HG03565 (cell line): Measurements from ENCODE around the gene UBXN11.

Experiments used
- ATAC-seq: cut with Tn5 transposase; IDR thresholded peaks from one replicate; pipeline ENCODE4 v1.9.1; 2021; ENCODE audit warnings: mild to moderate bottlenecking, moderate library complexity; ENCODE audit not compliant: unreplicated experiment

UBXN11 gene

DNA sequence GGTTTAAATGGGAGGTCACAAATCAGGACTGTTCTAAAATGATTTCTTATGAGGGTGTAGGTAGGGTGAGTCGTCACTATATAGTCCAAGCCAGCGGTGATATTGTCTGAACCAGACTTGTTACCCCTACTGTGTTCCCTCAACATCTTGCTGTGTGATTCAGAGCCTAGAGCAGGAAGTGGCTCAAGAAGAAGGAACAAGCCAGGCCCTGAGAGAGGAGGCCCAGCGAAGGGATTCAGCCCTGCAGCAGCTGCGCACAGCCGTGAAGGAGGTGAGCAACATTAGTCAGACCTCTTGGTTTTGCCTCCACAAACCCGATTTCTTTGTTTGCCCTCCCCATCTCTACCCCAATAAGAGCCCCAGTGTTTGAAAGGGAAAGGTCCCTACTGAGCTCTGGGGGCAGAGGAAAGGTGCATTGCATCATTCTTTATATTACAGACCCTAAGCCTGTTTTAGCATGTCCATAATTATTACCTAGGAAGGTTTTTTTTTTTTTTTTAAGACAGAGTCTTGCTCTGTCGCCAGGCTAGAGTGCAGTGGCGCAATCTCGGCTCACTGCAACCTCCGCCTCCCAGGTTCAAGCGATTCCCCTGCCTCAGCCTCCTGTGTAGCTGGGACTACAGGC is 31.5 kb downstream of the UBXN11 start:
- no peak for ATAC-seq

DNA sequence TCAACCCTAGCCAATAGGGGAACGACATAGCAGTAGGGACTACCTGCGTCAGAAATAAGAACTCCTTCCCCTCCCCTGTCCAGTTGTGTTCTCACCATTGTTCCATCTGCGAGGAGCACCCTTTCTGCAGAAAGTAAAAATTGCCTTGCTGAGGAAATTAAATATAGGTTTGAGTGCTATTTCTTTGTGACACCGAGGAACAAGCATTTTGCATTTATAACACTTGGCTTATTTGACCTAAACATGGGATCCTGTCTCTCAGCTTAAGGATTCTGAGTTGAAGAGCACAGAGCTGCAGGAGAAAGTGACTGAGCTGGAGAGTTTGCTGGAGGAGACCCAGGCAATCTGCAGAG is 37.3 kb downstream of the UBXN11 start:
- ATAC-seq, result no peak

DNA sequence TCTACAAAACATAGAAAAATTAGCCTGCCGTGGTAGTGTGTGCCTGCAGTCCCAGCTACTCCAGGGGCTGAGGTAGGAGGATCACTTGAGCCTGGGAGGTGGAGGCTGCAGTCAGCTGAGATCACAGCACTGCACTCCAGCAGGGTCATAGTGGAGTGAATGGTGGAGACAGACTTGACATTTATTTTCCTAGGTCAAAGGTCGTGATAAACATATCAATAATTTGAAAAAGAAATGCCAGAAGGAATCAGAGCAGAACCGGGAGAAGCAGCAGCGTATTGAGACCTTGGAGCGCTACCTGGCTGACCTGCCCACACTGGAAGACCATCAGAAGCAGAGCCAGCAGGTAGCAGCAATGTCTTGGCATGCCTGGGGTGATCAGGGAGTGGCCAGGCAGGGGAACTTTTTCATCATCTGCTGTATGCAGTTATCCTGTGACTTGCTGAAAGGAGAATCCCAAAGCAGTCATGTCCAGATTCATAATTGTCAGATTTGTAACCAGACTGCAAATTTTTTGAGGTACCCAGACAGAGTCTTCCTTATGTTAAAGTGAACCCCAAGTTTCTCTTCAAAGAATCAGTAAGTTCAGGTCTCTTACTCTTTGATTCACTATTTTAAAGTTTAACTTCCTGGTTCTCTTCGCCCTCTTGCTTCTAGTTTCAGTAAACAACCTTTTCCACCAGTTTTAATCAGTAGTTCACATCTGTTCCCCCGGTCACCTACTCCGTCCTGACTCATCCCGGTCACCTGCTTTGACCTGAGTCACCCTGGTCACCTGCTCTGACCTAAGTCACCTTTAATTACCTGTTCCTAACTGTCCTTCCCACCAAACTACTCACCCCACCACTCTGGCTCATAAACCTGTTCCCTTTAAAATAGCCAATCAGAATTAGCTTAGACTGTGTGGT is 37.9 kb downstream of the UBXN11 start:
- no peak for ATAC-seq

DNA sequence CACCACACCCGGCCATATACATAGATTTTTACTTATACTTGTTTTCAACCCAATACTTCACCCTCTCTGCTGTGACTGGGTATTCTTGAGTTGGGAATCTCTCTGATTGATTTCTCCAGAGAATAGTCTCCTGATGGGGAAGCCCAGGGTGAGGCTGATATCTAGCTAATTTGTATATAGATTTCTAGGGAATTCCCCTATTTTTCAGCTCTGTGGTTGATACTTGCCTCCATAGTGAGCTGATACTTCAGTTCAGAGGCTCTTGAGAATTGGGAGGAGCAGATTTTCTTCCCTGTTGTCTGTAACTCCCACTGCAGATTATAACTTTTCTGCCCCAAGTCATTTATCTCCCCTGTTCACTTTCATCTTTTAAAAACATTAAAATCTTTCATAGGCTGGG is 41.0 kb downstream of the UBXN11 start:
- no peak for ATAC-seq

DNA sequence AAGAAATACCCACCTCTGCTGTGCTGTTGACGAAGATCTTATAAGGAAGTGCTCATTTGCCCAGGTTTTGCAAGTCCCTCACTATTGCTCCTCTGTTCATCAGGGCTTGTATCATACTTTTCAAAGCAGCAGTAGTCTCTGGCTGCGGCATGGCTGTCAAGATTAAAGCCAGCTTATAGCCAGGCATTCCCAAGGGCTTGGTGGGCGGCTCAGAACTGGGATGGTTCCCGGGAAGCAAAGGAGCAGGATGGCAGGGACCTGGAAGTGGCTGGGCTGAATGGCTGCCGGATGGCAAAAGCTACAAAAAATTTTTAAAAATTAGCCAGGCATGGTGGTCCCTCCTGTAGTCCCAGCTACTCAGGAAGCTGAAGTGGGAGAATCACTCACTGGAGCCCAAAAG is 43.2 kb downstream of the UBXN11 start:
- no peak for ATAC-seq

DNA sequence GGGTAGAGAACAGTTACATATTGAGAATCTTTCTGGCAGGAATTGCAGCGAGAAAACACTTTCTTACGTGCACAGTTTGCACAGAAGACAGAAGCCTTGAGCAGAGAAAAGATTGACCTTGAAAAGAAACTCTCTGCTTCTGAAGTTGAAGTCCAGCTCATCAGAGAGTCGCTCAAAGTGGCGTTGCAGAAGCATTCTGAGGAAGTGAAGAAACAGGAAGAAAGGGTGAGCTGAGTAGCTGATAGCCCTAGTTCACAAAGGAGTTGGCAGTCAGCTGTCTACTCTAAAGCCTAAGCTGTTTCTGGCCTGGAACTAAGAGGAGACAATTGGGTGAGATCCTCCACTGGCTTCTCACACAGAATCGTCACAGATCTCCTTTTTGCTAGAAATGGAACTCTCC is 46.9 kb downstream of the UBXN11 start:
- no peak for ATAC-seq

DNA sequence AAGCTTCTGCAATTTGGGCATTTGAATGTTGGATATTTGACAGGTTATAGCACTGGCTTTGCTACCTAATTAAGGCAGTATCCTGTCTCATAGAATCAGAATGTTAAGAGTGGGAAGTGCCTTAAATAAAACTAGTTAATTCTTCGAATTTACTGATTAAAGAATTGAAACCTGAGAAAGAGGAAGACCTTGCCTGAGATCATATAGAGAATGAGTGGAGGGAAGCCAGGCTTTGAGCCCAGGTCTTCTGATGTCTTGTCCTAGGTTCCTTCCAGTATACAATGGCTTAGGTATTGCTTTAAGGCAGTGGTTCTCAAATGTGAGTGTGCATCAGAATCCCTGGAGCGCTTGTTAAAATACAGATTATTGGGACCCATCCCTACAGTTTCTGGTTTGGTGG is 47.4 kb downstream of the UBXN11 start:
- no peak for ATAC-seq

DNA sequence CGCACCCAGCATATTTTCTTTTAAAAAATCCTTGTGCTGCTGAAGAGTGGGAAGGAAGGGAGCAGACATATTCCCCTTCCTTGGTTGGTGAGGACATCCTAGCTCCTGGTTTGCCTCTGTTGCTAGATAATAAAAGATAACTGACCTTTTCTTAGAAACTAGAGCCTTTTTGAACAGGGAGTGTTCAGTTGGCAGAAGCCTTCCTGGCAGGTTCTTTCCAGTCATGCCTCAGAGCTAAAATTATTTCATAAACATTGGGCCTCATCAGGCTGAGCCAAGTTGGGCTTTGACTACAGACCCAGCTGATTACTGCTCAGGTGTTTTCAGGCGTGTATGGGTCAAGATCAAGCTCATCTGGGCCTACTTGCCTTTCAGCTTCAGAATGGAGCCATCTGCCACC is 49.2 kb downstream of the UBXN11 start:
- no peak for ATAC-seq

DNA sequence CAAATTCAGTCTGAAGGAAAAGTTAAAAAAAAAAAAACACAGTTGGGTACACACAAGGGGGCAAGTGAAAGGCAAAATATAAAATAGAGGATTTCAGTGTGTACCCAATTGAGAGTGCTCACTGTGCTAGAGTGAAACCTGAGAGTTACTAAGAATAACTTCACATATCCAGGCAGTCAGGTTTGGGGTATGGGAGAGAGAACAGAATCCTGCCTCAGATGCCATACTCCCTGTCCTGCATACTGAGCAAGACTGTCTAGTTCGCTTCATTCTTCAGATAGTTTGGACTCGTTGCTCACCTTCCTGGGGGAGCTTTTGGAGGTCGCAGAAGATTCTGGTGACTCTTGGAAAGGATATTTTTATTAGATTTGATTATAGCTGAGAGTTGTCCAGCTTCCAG is 52.0 kb downstream of the UBXN11 start:
- ATAC-seq, result no peak

DNA sequence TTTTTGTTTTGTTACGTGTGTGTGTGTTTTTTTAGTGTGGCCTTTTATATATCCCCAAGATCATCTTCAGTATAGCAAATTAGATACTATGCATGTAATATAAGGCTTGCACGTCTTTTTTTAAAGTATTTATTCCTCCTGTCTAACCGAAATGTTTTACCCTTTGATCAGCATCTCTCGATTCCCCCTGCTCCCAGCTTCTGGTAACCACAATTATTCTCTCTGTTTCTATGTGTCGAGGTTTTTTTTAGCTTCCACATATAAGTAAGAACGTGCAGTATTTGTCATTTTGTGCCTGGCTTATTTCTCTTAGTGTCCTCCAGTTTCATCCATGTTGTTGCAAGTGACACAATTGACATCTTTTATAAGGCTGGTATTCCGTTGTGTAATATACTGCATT is 53.7 kb downstream of the UBXN11 start:
- ATAC-seq, result no peak

DNA sequence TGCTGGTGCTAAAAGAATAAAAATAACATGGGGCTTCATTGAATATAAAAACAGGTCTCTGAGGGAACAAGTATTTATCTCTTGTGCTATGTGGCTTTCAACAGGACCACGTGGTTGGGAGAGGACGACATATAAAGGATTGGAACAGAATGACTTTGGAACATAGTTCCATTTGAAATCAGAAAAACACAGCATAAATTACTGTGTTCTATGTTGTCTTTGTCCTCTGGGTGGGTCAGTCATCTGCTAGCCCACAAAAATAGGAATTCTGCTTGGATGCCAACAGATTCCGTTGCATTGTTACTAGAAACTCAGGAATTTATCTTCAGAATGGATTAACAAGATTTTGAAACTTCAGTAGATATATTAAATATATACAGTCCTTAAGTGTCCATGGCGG is 66.5 kb downstream of the UBXN11 start:
- ATAC-seq, result no peak

DNA sequence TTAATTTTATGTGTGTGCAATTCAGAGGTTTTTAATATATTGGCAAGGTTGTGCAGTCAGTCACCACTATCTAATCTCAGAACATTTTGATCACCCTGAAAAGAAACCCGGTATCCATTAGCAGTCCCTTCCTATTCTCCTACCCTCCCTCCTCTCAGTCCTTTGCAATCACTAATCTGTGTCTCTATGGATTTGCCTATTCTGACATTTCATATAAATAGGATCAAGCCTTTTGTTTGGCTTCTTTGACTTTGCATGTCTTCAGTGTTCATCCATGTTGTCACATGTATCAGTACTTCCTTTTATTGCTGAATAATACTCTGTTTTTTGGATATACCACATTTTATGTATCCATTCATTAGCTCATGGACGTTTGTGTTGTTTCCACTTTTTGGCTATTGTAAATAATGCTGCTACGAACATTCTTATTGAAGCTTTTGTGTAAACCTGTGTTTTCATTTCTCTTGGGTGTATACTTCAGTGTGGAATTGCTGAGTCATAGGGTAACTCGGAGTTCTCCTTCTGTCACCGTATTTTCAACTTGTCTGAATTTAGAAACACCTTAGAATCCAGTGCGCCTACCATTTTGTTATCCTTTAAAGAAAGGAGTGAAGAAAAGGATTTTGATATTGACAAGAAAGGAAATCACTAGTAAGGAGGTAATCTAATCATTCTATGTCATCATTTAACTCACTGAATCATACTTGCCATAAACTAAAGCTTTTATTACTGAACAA is 69.0 kb downstream of the UBXN11 start:
- ATAC-seq, result no peak

DNA sequence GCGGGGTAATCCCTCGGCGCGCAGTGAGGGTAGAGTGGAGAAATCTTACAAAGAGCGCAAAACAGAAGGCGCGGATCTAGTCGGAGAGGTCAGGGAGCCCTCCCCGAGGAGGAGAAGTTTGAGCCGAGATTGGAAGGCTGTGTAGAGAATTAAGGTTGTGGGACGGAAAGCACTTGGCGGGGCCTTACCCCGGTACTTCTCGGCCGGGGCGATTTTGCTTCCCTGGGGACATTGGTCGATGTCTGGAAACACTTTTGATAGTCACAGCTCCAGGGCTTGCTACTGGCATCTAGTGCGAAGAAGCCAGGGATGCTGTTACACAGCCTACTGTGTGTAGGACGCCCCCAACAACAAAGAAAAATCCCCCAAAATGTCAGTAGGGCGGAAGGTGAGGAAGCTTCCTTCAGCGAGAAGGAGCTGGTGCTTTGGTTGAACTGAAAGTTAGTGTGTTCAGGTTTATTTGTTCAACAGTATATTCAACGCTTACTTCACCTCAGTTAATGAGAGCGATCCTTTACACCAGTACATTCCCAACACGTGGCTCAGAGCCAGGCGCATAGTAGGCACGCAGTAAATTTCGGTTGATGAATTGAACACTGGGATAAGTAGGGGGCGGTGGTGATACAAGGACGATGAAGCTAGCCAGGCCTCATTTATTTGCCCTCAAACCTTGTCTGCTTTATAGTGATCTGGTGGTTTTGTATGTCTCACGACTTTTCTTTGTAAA is 71.6 kb downstream of the UBXN11 start:
- no peak for ATAC-seq

DNA sequence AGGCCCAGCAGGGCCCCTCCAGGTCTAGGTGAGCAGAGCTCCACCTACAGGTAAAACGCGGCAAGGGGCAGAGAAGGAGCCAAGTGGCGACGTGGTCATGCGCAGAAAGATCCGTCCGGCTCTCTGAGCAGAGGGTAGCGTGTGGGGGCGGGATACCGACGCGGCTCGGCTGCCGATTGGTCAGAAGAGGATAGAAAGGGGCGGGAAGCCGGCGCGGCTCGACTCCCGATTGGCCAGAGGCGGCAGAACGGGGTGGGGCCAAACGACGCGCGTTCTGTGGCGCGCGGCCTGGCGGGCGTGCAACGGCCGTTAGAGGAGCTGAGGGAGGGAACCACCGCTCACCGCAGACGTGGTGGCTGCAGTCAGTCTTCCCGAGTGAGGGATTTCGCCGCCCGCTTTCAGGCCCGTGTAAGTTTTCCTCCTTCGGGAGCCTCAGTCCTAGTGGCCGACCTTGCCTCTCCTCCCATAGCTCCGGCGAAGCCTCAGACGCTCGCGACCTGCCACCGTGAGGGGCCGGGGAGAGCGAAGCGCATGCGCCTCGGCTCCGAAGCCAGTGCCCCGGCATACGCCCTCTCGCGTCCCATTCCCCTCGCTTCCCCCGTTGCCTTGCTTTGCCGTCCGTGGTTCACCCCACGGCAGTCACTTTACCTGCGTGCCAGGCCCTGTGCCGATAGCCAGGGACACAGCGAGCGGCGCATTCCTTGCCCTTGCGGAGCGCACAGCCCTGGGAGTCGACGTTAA is 72.4 kb downstream of the UBXN11 start, which contains the start of gene CEP85:
Gene CEP85, plus strand, starts transcription at position 298 of the 741 bp plus-strand sequence. CDS start 5,584 bp downstream, outside the sequence.
- peak; percentile 81 for ATAC-seq
